BJ (cell line): Measurements from ENCODE around the gene TRPM7. TPM values are rescaled to one million over a fixed set of nuclear protein-coding genes. Genes with fewer than 3 reads are reported as not detected.

Source experiments
- CTCF ChIA-PET: fragments of 350-600 bp; formaldehyde crosslinking; extraction: SDS; loops from one replicate; lab custom pipeline; 2021; ENCODE audit warnings: antibody characterized with exemption, inconsistent platforms; lab: Yijun Ruan, JAX
- POLR2A ChIA-PET: fragments of 300-600 bp; sonication (Branson Sonifier 250); formaldehyde crosslinking; extraction: SDS; loops from one replicate; lab custom pipeline; 2021; ENCODE audit warnings: antibody characterized with exemption; lab: Charles Lee
- DNase-seq: peaks from one replicate; pipeline ENCODE4 v3.0.0-alpha.2; 2011; ENCODE audit warnings: low read depth
- H3K27me3 ChIP-seq: 2 replicates; pipeline ENCODE4 v1.6.0; 2011; ENCODE audit warnings: low read length; ENCODE audit not compliant: control insufficient read depth, insufficient read depth
- H3K36me3 ChIP-seq: 2 replicates; pipeline ENCODE4 v1.5.1; 2011; ENCODE audit warnings: low read length; ENCODE audit not compliant: control insufficient read depth, insufficient read depth
- H3K4me3 ChIP-seq: 2 replicates; pipeline ENCODE4 v1.5.1; 2011; ENCODE audit warnings: low read depth, mild to moderate bottlenecking, control low read depth, low read length
- polyA plus RNA-seq: library from polyadenylated mRNA; depleted of rRNA; stranded (reverse); fragments of >200 nt; gene quantifications from 2 replicates; pipeline ENCODE4 v1.2.3, GENCODE V29; 2011
- TF ChIP-seq, protein P1 (sequence below): IDR thresholded peaks from 2 replicates; pipeline ENCODE4 v1.5.1; 2011; ENCODE audit warnings: low read depth, mild to moderate bottlenecking, control low read depth, inconsistent platforms, low read length, moderate library complexity; ENCODE audit not compliant: insufficient read depth

The TRPM7 gene
- polyA plus RNA-seq, 1 experiment, result 9.9 TPM

GRCh38 chr15:50712018-50712417 lies 25.4 kb upstream of the TRPM7 start:
- Histone ChIP-seq H3K36me3 (no peaks in the 10 kb centered on the region), H3K27me3 (no peaks in the 10 kb centered on the region), H3K4me3 (no peak overlapping the region)
- TF ChIP-seq, protein P1, sequence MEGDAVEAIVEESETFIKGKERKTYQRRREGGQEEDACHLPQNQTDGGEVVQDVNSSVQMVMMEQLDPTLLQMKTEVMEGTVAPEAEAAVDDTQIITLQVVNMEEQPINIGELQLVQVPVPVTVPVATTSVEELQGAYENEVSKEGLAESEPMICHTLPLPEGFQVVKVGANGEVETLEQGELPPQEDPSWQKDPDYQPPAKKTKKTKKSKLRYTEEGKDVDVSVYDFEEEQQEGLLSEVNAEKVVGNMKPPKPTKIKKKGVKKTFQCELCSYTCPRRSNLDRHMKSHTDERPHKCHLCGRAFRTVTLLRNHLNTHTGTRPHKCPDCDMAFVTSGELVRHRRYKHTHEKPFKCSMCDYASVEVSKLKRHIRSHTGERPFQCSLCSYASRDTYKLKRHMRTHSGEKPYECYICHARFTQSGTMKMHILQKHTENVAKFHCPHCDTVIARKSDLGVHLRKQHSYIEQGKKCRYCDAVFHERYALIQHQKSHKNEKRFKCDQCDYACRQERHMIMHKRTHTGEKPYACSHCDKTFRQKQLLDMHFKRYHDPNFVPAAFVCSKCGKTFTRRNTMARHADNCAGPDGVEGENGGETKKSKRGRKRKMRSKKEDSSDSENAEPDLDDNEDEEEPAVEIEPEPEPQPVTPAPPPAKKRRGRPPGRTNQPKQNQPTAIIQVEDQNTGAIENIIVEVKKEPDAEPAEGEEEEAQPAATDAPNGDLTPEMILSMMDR, result no peak
- CTCF ChIA-PET, result interaction anchor here (1.7 kb wide), 1 partner anchor 8 kb away, joined by 3 read pairs; no protein-coding TSS in a partner anchor
- no peak for DNase-seq
- POLR2A ChIA-PET, result no interaction called here

GRCh38 chr15:50710585-50710984 lies 24.0 kb upstream of the TRPM7 start:
- Histone ChIP-seq H3K4me3 (no peak overlapping the region), H3K27me3 (no peaks in the 10 kb centered on the region), H3K36me3 (no peaks in the 10 kb centered on the region)
- TF ChIP-seq, protein P1, result no peak
- DNase-seq, result no peak
- POLR2A ChIA-PET, result no interaction called here
- CTCF ChIA-PET, result interaction anchor here (1.7 kb wide), 1 partner anchor 9 kb away, joined by 3 read pairs; no protein-coding TSS in a partner anchor

DNA sequence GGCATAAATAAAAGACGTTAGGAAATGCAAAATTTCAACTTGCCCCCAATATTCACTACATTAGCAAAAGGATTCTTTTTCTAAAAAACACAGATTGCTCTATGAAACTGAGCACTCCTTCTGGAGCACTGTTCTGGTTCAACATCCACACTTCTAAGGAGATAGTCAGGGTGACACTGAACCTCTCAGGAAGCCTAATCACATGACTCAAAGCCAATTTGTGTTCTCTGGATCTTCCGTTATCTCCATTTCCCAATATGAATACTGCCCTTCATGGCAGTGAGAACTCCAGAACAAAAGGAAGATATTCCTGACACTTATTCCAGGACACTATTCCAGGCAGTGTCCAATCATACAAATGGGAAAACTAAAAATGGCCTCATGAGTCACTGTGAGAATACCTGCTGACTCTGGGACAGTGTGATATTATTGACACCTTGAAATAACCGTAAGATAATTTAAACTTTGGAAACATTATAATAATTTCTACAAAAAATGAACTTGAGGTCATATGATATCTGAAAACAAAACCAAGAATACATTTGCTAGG lies 21.4 kb upstream of the TRPM7 start:
- H3K27me3 ChIP-seq, result no peaks in the 10 kb centered on the region
- TF ChIP-seq, protein P1, result no peak
- ChIA-PET POLR2A (no interaction called here), CTCF (no interaction called here)
- no peaks in the 10 kb centered on the region for H3K36me3 ChIP-seq
- H3K4me3 ChIP-seq, result no peak overlapping the region
- DNase-seq, result no peak

DNA sequence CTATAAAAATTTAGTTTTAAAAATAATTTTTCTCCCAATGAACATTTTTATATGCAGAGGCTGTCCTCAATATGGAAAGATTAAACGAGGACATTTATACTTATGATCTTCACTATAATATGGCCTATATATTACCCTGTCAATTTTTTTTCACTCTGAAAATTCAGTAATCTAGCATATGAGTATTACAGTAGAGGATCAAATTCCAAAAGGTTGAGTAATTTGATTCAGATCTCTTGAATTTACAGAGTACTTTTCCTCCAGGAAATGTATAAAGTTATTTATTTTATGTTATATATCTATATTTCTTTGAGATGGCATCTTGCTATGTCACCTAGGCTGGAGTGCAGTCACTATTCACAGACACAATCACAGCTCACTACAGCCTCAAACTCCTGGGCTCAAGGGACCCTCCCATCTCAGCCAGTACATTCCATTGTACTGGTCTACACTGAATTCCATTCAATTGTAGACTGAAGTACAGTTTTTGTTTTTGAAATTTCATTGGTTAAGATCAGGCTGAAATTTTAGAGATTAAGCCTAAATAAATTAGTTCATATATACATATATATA lies 16.3 kb upstream of the TRPM7 start:
- TF ChIP-seq, protein P1, result no peak
- Histone ChIP-seq H3K36me3 (no peaks in the 10 kb centered on the region), H3K27me3 (no peaks in the 10 kb centered on the region), H3K4me3 (no peak overlapping the region)
- CTCF ChIA-PET, result no interaction called here
- POLR2A ChIA-PET, result no interaction called here
- no peak for DNase-seq

DNA sequence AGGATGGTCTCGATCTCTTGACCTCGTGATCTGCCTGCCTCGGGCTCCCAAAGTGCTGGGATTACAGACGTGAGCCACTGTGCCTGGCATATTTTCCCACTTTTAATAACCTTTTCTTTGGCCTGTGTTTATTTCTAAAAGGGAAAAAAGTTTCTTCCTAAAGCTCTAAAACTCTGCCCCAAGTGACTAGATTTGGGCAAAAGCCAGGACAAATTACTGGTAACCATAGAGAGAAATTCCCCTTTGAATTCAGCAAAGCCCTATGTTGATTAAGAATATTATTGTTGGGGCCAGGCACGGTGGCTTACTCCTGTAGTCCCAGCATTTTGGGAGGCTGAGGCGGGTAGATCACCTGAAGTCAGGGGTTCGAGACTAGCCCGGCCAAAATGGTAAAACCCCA lies 11.5 kb upstream of the TRPM7 start:
- TF ChIP-seq, protein P1, result no peak
- ChIA-PET POLR2A (no interaction called here), CTCF (interaction anchor here (0.7 to 0.9 kb wide), 2 partner anchors 93 to 179 kb away, joined by 3 to 6 read pairs; no protein-coding TSS in a partner anchor)
- Histone ChIP-seq H3K36me3 (no peaks in the 10 kb centered on the region), H3K27me3 (no peaks in the 10 kb centered on the region), H3K4me3 (no peak overlapping the region)
- no peak for DNase-seq
